Lower leg skin (tissue), 3 donors: ENCODE results near the gene EXTL1.

Source experiments
- CTCF ChIP-seq, 3 donors: fragments of 450-650 bp; IDR thresholded peaks; one replicate each; pipeline ENCODE4 v1.5.1; 2016; ENCODE audit warnings: antibody characterized with exemption in 3 of 3, mild to moderate bottlenecking in 3 of 3, moderate library complexity in 2 of 3
- POLR2A ChIP-seq, 2 donors: fragments of 450-650 bp; IDR thresholded peaks; one replicate each; pipeline ENCODE4 v1.6.1; 2016 to 2017; ENCODE audit warnings: antibody characterized with exemption in 2 of 2, mild to moderate bottlenecking in 1 of 2, moderate library complexity in 1 of 2

- TF ChIP-seq CTCF (IDR thresholded peaks at IDR 0.05) (no peak), POLR2A (IDR thresholded peaks at IDR 0.05) (no peak)
Observed at GRCh38 chr1:26083208-26083607, 61.6 kb downstream of the EXTL1 start.
